SU-DHL-6 (cell line): Measurements from ENCODE around the gene ITIH4.

Experiments used
- H2AFZ ChIP-seq: fragments of 200-600 bp; sonication (generic); 2 replicates; pipeline ENCODE4 v1.6.1; 2014; ENCODE audit warnings: low read depth, mild to moderate bottlenecking, moderate library complexity, mixed read lengths, antibody characterized with exemption, low read length; ENCODE audit not compliant: severe bottlenecking
- H3F3A ChIP-seq: fragments of 200-600 bp; shearing (Covaris generic); 2 replicates; pipeline ENCODE4 v1.6.0; 2016; ENCODE audit warnings: antibody characterized with exemption, mild to moderate bottlenecking; ENCODE audit not compliant: insufficient read depth
- H3K27ac ChIP-seq: fragments of 200-600 bp; sonication (generic); 2 replicates; pipeline ENCODE4 v1.5.1; 2016; ENCODE audit warnings: low read depth, mild to moderate bottlenecking, low read length, moderate library complexity, mixed read lengths
- H3K27me3 ChIP-seq: fragments of 200-600 bp; sonication (generic), shearing (Covaris generic); 2 replicates; pipeline ENCODE4 v1.6.0; 2014; ENCODE audit warnings: mild to moderate bottlenecking, low read length
- H3K36me3 ChIP-seq: fragments of 200-600 bp; sonication (generic); 2 replicates; pipeline ENCODE4 v1.6.1; 2014; ENCODE audit warnings: mild to moderate bottlenecking, low read length, mixed read lengths
- H3K4me2 ChIP-seq: fragments of 300-600, 200-600 bp; shearing (Covaris generic), sonication (generic); 2 replicates; pipeline ENCODE4 v1.6.0; 2014; ENCODE audit warnings: low read length, low read depth, mild to moderate bottlenecking; ENCODE audit not compliant: poor library complexity, severe bottlenecking
- H3K4me3 ChIP-seq: fragments of 200-600 bp; sonication (generic); 2 replicates; pipeline ENCODE4 v1.5.1; 2014; ENCODE audit warnings: antibody characterized with exemption, low read length, mild to moderate bottlenecking, mixed read lengths; ENCODE audit not compliant: insufficient read depth, poor library complexity, severe bottlenecking
- H3K79me2 ChIP-seq: fragments of 200-600 bp; sonication (generic); 2 replicates; pipeline ENCODE4 v1.6.1; 2014; ENCODE audit warnings: mild to moderate bottlenecking, low read length, moderate library complexity; ENCODE audit not compliant: insufficient read depth
- H3K9ac ChIP-seq: fragments of 200-600 bp; sonication (generic); 2 replicates; pipeline ENCODE4 v1.7.0; 2014; ENCODE audit warnings: mild to moderate bottlenecking, low read length
- H3K9me2 ChIP-seq: fragments of 200-600 bp; sonication (generic); replicated peaks from 2 replicates; pipeline ENCODE4 v1.6.1; 2014; ENCODE audit warnings: low read length; ENCODE audit not compliant: insufficient read depth
- H3K9me3 ChIP-seq: fragments of 200-600 bp; sonication (generic); 2 replicates; pipeline ENCODE4 v1.6.1; 2014; ENCODE audit warnings: low read length, mixed read lengths; ENCODE audit not compliant: insufficient read depth
- H4K20me1 ChIP-seq: fragments of 200-600 bp; sonication (generic); 2 replicates; pipeline ENCODE4 v1.6.1; 2014; ENCODE audit warnings: low read depth, mild to moderate bottlenecking, antibody characterized with exemption, low read length, moderate library complexity, mixed read lengths
- CTCF ChIP-seq: fragments of 200-600 bp; sonication (generic); IDR thresholded peaks from one replicate; pipeline ENCODE4 v1.5.1; 2017; ENCODE audit warnings: antibody characterized with exemption, mild to moderate bottlenecking, low read length, moderate library complexity; ENCODE audit not compliant: insufficient read depth, poor library complexity, severe bottlenecking
- EZH2phosphoT487 ChIP-seq: fragments of 200-600 bp; sonication (generic), shearing (Covaris generic); conservative IDR thresholded peaks from 2 replicates; pipeline ENCODE4 v1.6.1; 2018; ENCODE audit warnings: mild to moderate bottlenecking, antibody characterized with exemption, low read length, moderate library complexity, mixed read lengths

The ITIH4 gene

DNA sequence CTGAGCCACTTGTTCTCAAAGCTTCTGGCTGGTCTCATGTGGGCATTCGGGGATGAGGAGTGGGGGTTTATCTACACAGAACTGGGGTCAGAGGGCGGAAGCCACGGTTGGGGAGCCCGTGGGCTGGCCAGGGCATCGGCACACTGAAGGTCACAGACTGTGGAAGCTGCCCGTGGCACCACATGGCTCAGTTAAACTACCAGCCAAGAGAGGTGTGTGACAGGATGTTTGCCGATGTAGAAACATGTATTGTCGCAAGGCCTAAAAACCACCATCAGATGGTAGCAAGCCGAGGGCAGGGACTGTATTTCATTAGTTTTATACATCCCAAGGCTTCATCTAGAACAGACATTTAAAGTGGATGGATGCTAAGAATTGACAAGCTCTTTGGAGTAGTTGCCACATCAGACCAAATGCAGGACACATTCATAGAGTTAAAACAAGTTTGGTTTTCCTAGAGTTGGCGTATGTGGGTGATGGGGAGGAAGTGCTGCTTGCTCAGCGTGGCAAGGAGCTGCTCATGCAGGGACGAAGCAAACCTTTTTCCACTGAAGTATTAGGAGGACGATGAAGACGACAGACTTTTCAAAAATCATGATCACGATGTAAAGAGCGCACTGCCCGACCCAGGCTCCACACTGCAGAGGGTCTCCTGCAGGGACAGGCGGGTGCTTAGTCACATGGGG, 14.0 kb upstream of the ITIH4 start:
- Histone ChIP-seq H3K79me2 (no peaks in the 10 kb centered on the region), H2AFZ (no peak overlapping the region), H3K27ac (no peak overlapping the region), H3K9ac (no peak overlapping the region), H3K36me3 (no peaks in the 10 kb centered on the region), H3K9me2 (no peaks in the 10 kb centered on the region), H3K4me2 (no peak overlapping the region), H3K27me3 (no peaks in the 10 kb centered on the region), H3F3A (no peaks in the 10 kb centered on the region), H3K4me3 (no peak overlapping the region), H3K9me3 (no peaks in the 10 kb centered on the region), H4K20me1 (no peaks in the 10 kb centered on the region)
- no peak for TF ChIP-seq CTCF
- TF ChIP-seq EZH2phosphoT487: no peak

DNA sequence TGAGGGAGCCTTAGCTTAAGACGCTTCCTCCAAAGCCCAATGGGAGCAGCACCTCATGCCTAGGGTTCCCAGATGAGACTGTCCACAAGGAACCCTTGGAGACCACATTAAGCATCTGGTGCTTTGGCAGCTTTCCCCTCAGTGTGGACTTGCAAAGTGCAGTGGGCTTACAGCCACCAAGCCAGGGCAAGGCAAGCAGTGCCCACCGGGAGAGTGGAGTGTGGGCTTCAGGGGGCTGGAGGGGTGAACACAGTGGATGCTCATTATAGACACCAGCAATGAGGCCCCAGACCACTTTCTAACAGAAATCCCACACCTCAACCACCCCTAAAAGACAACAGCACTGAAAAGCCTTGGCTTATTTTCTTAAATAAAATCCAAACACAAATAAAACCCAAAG, 13.4 kb upstream of the ITIH4 start:
- H3K27ac ChIP-seq: no peak overlapping the region
- H3K9me3 ChIP-seq: no peaks in the 10 kb centered on the region
- no peak overlapping the region for H3K4me2 ChIP-seq
- no peaks in the 10 kb centered on the region for H4K20me1 ChIP-seq
- no peaks in the 10 kb centered on the region for H3K36me3 ChIP-seq
- no peak overlapping the region for H3K9ac ChIP-seq
- H3K79me2 ChIP-seq: no peaks in the 10 kb centered on the region
- H3K27me3 ChIP-seq: no peaks in the 10 kb centered on the region
- H3F3A ChIP-seq: no peaks in the 10 kb centered on the region
- TF ChIP-seq CTCF: no peak
- TF ChIP-seq EZH2phosphoT487: no peak
- no peak overlapping the region for H2AFZ ChIP-seq
- H3K4me3 ChIP-seq: no peak overlapping the region
- H3K9me2 ChIP-seq: no peaks in the 10 kb centered on the region

GRCh38 chr3:52843108-52843865, 12.8 kb upstream of the ITIH4 start:
- no peak overlapping the region for H3K4me2 ChIP-seq
- H3K36me3 ChIP-seq: no peaks in the 10 kb centered on the region
- TF ChIP-seq CTCF (no peak), EZH2phosphoT487 (no peak)
- H4K20me1 ChIP-seq: no peaks in the 10 kb centered on the region
- no peaks in the 10 kb centered on the region for H3K9me3 ChIP-seq
- no peak overlapping the region for H3K9ac ChIP-seq
- no peak overlapping the region for H3K4me3 ChIP-seq
- no peaks in the 10 kb centered on the region for H3K27me3 ChIP-seq
- no peaks in the 10 kb centered on the region for H3K79me2 ChIP-seq
- no peaks in the 10 kb centered on the region for H3F3A ChIP-seq
- no peak overlapping the region for H3K27ac ChIP-seq
- no peaks in the 10 kb centered on the region for H3K9me2 ChIP-seq
- no peak overlapping the region for H2AFZ ChIP-seq
